ENCODE measurements around the gene ALAS1.

Gene ALAS1

DNA sequence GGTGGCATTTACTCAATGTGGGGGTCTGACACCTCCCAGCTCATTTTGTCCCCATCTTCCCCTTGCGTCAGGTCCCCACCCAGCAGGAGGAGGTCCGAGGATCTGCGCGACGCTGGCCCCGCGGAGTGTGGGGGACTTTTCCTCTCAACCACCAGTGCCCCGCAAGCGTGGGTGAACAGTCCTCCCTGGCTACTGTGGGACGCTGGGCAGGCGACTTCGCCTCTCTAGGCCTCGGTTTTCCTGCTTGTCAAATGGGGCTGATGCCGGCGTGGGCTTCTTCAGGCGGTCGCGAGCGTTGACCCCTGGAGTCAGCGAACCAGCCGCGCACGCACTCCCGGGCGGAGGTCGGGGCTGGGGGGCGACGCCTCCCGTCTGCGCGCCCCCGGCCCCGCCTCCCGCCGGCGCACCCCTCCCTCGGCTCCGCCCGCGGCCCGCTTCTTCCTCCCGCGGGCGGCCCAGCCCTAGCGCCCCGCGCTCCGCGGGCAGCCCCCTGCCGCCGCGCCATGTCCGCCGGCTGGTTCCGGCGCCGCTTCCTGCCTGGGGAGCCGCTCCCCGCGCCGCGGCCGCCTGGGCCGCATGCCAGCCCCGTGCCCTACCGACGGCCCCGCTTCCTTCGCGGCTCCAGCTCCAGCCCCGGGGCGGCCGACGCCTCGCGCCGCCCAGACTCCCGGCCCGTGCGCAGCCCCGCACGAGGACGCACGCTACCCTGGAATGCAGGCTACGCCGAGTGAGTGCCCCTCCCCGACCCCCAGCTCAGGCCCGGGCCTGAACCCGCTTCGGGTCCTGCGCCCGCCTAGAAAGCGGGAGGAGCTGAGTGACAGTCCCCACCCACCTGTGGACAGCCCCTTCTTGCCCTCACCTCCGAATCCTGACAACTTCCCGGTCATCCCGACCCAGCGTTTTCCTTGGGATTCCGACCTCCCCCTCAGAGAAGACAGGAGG, 47.6 kb downstream of the ALAS1 start, which contains the start of gene PPM1M:
Gene PPM1M (plus strand): TSS at position 438 of the 942 bp plus-strand sequence. CDS start 66 bp downstream, at position 504.
- H3K4me3 ChIP-seq = peak within 1 kb of the TSS; percentile 33
- H3K9me3 ChIP-seq = no peaks in the 10 kb centered on the region
- DNase-seq (ENCODE audit: low spot score in 2 of 2) = peak; percentile 63 to 83
- in situ Hi-C loops (cut with MboI; ENCODE audit: low sequenced_read_pairs) = no loop called here
- H3K27me3 ChIP-seq (ENCODE audit: low read depth) = no peaks in the 10 kb centered on the region
- peaks cover 5% of the 10 kb centered on the region for H3K4me1 ChIP-seq
- H3K36me3 ChIP-seq (replicated peaks) = peaks cover 16% of the 10 kb centered on the region

DNA sequence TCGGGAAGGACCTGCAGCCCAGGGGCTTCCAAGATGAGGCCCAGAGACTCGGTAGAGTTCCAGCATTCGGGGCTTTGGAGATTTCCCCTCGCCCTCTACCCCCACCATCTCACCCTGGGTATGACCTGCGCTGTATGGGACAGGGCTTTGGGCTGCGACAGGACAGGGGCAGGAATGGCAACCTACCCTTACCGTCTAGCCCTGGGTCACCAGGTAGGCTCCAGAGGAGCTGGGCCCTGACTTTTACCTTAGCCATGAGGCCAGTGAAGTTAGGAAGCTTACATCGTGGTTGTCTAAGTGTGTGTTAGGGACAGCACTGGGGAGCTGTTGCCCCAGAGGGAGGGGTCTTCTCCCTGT, 48.3 kb downstream of the ALAS1 start:
- in situ Hi-C loops (cut with MboI; ENCODE audit: low sequenced_read_pairs) = no loop called here
- no peaks in the 10 kb centered on the region for H3K27me3 ChIP-seq (ENCODE audit: low read depth)
- no peaks in the 10 kb centered on the region for H3K9me3 ChIP-seq
- H3K4me1 ChIP-seq = peaks cover 4% of the 10 kb centered on the region
- no peak for DNase-seq (ENCODE audit: low spot score in 2 of 2)
- peaks cover 16% of the 10 kb centered on the region for H3K36me3 ChIP-seq (replicated peaks)
- H3K4me3 ChIP-seq = peak overlapping the region; percentile 33

DNA sequence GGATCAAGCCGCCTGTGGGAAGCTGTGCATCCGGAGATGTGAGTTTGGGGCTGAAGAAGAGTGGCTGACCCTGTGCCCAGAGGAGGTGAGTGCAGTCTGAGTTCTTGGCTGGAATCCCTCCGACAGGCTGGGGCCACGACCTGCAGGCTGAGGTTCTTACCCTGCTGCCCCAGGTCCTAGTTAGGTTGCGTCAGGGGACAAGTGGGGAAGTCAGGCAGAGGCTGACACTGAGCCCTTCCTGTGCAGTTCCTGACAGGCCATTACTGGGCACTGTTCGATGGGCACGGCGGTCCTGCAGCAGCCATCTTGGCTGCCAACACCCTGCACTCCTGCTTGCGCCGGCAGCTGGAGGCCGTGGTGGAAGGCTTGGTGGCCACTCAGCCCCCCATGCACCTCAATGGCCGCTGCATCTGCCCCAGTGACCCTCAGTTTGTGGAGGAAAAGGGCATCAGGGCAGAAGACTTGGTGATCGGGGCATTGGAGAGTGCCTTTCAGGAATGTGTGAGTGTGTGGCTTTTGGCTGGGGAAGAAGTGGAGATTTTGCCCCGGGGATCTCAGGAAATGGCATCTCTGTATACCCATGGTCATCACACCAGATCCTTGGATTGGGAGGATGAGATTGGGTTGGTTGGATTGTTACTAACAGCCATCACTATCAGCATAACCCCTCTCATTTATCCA, 48.9 kb downstream of the ALAS1 start:
- in situ Hi-C loops (cut with MboI; ENCODE audit: low sequenced_read_pairs) = no loop called here
- DNase-seq (ENCODE audit: low spot score in 2 of 2) = no peak
- Histone ChIP-seq H3K27me3 (ENCODE audit: low read depth) (no peaks in the 10 kb centered on the region), H3K4me3 (no peak overlapping the region), H3K36me3 (replicated peaks) (peaks cover 22% of the 10 kb centered on the region), H3K9me3 (no peaks in the 10 kb centered on the region), H3K4me1 (peaks cover 4% of the 10 kb centered on the region)

DNA sequence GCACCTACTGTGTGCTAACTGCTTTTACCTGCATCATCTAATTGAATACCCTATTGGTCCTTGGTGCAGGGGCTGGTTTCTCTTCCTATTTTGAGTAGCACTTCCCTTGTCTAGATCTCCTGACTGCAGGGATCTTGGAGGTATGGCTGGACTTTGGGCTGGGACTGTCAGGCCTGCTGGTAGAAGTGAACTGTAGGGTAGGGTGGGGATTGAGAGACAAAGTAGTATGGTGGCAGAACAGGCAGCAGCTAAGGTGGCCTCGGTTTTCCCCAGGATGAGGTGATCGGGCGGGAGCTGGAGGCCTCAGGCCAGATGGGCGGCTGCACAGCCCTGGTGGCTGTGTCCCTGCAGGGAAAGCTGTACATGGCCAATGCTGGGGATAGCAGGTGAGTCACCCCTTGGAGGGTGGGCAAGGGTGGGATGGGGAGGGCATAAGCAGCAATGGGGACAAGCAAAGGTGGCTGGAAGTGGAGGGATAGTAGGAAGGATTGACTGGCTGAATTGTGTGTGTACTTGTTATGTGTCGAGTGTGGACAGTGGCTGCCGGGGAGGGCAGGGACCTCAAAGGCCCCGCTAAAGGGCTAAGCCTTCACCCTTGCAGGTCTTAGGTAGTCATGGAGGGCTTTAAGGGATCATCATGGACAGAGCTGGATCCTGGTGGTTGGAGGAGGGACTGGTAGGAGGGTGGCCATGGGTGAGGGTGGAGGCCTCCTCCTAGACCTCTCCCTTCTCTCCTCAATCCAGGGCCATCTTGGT, 49.6 kb downstream of the ALAS1 start:
- Histone ChIP-seq H3K4me1 (peaks cover 4% of the 10 kb centered on the region), H3K27me3 (ENCODE audit: low read depth) (no peaks in the 10 kb centered on the region), H3K9me3 (no peaks in the 10 kb centered on the region), H3K4me3 (no peak overlapping the region), H3K36me3 (replicated peaks) (peaks cover 29% of the 10 kb centered on the region)
- no peak for DNase-seq (ENCODE audit: low spot score in 2 of 2)
- in situ Hi-C loops (cut with MboI; ENCODE audit: low sequenced_read_pairs) = no loop called here

DNA sequence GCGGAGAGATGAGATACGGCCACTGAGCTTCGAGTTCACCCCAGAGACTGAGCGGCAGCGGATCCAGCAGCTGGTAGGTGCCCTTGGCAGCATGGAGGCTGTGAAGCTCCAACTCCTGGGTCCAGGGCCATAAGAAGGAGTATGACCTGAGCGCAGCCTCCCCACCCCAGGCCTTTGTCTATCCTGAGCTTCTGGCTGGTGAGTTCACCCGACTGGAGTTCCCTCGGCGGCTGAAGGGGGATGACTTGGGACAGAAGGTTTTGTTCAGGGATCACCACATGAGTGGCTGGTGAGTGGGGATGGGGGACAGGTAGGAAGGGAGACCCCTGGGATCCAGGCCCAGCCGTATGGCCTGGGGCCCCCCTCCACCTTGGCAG, 50.2 kb downstream of the ALAS1 start:
- DNase-seq (ENCODE audit: low spot score in 2 of 2) = no peak
- Histone ChIP-seq H3K4me3 (no peak overlapping the region), H3K36me3 (replicated peaks) (peaks cover 34% of the 10 kb centered on the region), H3K27me3 (ENCODE audit: low read depth) (no peaks in the 10 kb centered on the region), H3K9me3 (no peaks in the 10 kb centered on the region), H3K4me1 (peaks cover 4% of the 10 kb centered on the region)
- in situ Hi-C loops (cut with MboI; ENCODE audit: low sequenced_read_pairs) = no loop called here

DNA sequence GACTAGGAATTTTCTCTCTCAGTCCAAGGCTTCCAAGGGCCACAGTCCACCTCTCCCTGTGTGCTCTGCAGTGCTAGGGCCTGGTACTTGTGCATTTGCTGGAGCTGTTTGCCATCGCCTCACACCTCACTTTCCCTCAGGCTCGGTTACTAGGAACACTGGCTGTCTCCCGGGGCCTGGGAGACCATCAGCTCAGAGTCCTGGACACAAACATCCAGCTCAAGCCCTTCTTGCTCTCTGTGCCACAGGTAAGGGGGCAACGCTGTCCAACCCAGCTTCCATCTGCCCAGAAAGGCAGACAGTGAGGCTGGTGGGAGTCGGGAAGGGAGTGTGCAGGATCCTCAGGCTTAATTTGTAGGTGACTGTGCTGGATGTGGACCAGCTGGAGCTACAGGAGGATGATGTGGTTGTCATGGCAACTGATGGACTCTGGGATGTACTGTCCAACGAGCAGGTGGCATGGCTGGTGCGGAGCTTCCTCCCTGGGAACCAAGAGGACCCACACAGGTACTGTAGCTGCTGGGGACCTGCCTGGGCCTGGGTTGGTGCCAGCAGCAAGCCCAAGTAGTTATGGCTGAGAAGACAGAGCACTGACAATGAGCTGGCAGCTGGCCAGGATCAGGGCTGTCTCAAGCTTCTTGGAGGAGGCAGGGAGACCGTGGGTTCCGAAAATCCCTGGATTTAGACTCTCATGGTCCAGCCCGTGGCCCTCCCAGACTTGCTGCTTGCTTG, 51.0 kb downstream of the ALAS1 start:
- H3K4me1 ChIP-seq = peaks cover 4% of the 10 kb centered on the region
- H3K36me3 ChIP-seq (replicated peaks) = peaks cover 42% of the 10 kb centered on the region
- no peaks in the 10 kb centered on the region for H3K27me3 ChIP-seq (ENCODE audit: low read depth)
- no peak overlapping the region for H3K4me3 ChIP-seq
- peak in 1 of 2 experiments; percentile 34 for DNase-seq (ENCODE audit: low spot score in 2 of 2)
- no peaks in the 10 kb centered on the region for H3K9me3 ChIP-seq
- in situ Hi-C loops (cut with MboI; ENCODE audit: low sequenced_read_pairs) = no loop called here

DNA sequence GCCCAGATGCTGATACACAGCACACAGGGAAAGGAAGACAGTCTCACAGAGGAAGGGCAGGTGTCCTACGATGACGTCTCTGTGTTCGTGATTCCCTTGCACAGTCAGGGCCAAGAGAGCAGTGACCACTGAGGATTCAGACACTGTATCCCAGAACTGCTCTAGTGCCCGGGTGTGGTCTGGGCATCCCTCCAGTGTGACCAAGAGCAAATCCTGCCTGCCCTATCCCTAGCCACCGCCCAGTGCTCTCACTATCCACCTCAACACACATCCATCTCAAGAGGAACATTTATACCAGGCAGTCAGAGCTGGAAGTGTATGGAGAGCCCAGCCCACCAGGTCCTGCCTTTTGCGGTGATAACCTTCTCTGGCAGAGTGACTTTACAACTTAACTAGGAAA, 51.7 kb downstream of the ALAS1 start:
- H3K4me3 ChIP-seq = no peak overlapping the region
- H3K4me1 ChIP-seq = peaks cover 4% of the 10 kb centered on the region
- no peaks in the 10 kb centered on the region for H3K9me3 ChIP-seq
- in situ Hi-C loops (cut with MboI; ENCODE audit: low sequenced_read_pairs) = loop anchor here (25.0 kb wide), 1 partner anchor 438 kb away; the partner anchor contains the start of genes GNL3 and PBRM1
- no peak for DNase-seq (ENCODE audit: low spot score in 2 of 2)
- peaks cover 46% of the 10 kb centered on the region for H3K36me3 ChIP-seq (replicated peaks)
- no peaks in the 10 kb centered on the region for H3K27me3 ChIP-seq (ENCODE audit: low read depth)

DNA sequence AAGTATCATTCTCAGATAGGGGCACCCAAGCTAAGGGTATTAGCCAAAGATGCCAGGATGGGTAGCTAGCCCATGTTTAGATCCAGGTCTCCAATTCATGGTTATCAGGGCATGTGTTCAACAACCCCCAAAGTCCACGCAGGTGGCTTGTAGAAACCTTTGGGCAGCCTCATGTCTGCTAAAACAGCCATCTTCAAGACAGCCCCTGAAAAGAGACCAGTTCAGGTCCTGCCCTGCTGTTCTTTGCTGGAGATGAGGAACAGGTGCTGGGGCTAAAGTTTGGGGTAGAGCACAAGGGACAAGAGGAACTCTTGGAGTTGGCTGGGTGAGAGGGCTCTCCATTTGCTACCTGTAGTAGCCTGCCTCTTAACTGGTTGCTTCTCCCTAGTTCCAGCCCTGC, 52.2 kb downstream of the ALAS1 start:
- DNase-seq (ENCODE audit: low spot score in 2 of 2) = no peak
- Histone ChIP-seq H3K27me3 (ENCODE audit: low read depth) (no peaks in the 10 kb centered on the region), H3K9me3 (no peaks in the 10 kb centered on the region), H3K4me1 (peaks cover 3% of the 10 kb centered on the region), H3K4me3 (no peak overlapping the region), H3K36me3 (replicated peaks) (peaks cover 46% of the 10 kb centered on the region)
- in situ Hi-C loops (cut with MboI; ENCODE audit: low sequenced_read_pairs) = loop anchor here (25.0 kb wide), 1 partner anchor 437 kb away; the partner anchor contains the start of genes GNL3 and PBRM1

DNA sequence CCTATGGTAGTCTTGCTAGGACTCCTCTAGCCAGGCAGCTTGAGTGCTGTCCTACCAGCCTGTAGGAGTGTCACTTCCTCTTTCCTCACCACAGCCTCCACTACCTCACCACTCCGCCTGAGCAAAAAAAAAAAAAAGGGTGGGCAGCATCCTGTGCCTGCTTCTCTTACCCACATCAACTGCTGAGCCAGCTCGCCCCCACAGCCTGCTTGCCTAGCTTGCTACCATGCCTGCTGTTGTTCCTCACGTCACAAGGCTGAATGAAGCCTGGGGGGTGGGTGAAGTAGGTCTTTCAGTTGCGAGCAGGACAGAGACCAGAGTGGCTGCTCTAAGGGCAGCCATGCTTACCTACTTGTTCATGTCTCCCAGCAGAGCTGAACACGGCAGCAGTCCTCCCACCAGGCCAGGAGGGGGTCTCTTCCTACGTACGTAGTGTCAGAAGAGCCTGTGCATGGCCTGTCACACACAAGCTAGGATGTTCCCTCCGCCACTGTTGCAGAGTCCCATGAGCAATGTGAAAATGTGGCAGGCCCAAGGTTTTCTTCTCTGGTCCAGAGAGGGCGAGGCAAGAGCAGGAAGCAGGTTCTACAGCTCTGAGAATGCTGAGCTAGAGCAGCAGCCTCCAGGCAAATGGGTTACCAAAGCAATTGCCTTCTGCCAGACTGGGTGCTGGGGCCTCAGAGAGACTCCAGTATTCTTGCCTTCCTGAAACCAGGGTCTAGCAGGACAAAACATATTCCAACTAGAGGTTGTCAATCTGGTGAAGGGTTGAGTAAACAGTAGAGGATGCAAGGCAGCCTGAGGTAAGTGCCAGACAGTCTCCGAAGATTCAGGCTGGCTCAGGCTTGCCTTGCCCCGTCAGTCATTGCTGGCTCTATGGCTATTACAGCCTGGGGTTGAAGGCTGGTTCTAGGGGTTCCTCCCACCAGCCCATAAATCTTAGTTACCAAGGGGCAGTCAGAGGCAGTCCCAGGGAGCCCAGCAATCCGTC, 55.6 kb downstream of the ALAS1 start:
- Histone ChIP-seq H3K36me3 (replicated peaks) (peaks cover 74% of the 10 kb centered on the region), H3K27me3 (ENCODE audit: low read depth) (no peaks in the 10 kb centered on the region), H3K4me3 (no peak overlapping the region), H3K9me3 (no peaks in the 10 kb centered on the region), H3K4me1 (no peaks in the 10 kb centered on the region)
- DNase-seq (ENCODE audit: low spot score in 2 of 2) = no peak
- in situ Hi-C loops (cut with MboI; ENCODE audit: low sequenced_read_pairs) = loop anchor here (25.0 kb wide), 1 partner anchor 434 kb away; the partner anchor contains the start of genes GNL3 and PBRM1

DNA sequence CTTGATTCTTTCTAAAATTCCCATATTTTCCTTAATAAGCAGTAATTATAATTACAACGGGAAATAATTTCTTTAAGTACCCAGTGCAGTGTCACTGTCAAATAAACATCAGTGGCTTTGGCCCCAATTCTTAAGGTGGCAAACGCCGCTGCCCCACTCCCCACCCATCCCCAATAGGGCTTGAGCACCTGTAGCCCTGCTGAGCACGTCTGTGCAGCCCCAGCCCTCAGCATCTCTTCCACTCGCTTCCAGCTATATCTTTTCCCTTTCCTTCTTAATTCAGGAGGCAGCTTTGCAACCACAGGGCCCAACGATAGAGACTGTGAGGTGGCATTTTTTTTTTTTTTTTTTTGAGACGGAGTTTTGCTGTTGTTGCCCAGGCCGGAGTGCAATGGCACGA, 56.6 kb downstream of the ALAS1 start:
- Histone ChIP-seq H3K27me3 (ENCODE audit: low read depth) (no peaks in the 10 kb centered on the region), H3K9me3 (no peaks in the 10 kb centered on the region), H3K4me1 (no peaks in the 10 kb centered on the region), H3K4me3 (no peak overlapping the region), H3K36me3 (replicated peaks) (peaks cover 76% of the 10 kb centered on the region)
- in situ Hi-C loops (cut with MboI; ENCODE audit: low sequenced_read_pairs) = loop anchor here (25.0 kb wide), 1 partner anchor 433 kb away; the partner anchor contains the start of genes GNL3 and PBRM1
- DNase-seq (ENCODE audit: low spot score in 2 of 2) = no peak

DNA sequence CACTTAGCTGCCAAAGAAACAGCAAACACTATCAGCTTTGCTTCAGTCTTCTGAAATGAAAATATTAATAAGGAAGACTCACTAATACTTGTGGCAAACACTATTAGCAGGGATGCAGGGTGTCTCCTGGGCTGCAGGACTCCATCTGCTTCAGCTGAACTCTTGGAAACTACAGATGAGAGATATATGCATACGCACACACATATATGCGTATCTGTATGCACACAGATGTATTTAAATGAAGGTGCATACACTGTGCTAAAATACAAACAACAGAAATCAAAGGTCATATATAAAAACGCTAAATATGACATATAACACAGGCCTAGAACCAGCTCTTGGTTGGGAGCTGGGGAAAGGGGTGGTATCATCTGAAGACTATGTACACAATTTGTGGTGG, 58.2 kb downstream of the ALAS1 start:
- Histone ChIP-seq H3K36me3 (replicated peaks) (peaks cover 86% of the 10 kb centered on the region), H3K4me1 (no peaks in the 10 kb centered on the region)
- in situ Hi-C loops (cut with MboI; ENCODE audit: low sequenced_read_pairs) = loop anchor here (25.0 kb wide), 1 partner anchor 431 kb away; the partner anchor contains the start of genes GNL3 and PBRM1

DNA sequence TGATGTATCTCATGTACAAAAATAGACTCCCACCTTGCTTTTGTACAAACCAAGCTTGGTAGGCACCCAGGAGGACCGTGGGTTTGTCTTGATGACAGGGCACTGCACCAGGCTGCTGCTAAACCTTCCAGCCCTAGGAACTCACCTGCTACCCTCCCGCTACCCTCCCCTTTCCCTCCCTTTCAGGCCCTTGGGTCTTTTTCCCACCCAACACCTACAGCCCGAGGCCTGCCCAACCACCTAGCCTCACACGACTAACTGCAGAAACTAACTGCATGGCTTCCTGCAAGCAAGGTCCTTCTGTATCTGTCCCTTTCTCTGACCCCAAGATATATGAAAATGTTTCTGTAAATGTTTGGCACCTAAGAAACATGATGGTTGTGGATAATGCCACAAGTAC, 58.7 kb downstream of the ALAS1 start:
- H3K9me3 ChIP-seq = no peaks in the 10 kb centered on the region
- no peaks in the 10 kb centered on the region for H3K27me3 ChIP-seq (ENCODE audit: low read depth)
- in situ Hi-C loops (cut with MboI; ENCODE audit: low sequenced_read_pairs) = loop anchor here (25.0 kb wide), 1 partner anchor 431 kb away; the partner anchor contains the start of genes GNL3 and PBRM1
- H3K36me3 ChIP-seq (replicated peaks) = peaks cover 88% of the 10 kb centered on the region
- H3K4me1 ChIP-seq = no peaks in the 10 kb centered on the region
- H3K4me3 ChIP-seq = no peak overlapping the region
- no peak for DNase-seq (ENCODE audit: low spot score in 2 of 2)

More for the DNA sequence above, 58.2 kb downstream of the ALAS1 start:
- Histone ChIP-seq H3K9me3 (no peaks in the 10 kb centered on the region), H3K4me3 (no peak overlapping the region), H3K27me3 (ENCODE audit: low read depth) (no peaks in the 10 kb centered on the region)
- no peak for DNase-seq (ENCODE audit: low spot score in 2 of 2)

Measured in HAP-1 (cell line).